Kidney (tissue), 14 donors: ENCODE data around the gene NPPA. TPM values are rescaled to one million over a fixed set of nuclear protein-coding genes. Genes with fewer than 3 reads are reported as not detected.

Experiments
- DNase-seq, 5 donors: peaks; one replicate each; pipeline ENCODE4 v3.0.0-alpha.2; 2013 to 2020
- FAIRE-seq: peaks from 2 replicates; lab custom pipeline; 2012; peaks lifted over from hg19 to GRCh38; lab: Jason Lieb, UNC
- H3K27ac ChIP-seq, 2 donors: one replicate each; pipeline ENCODE4 v1.7.0; 2013; ENCODE audit warnings: low read depth in 2 of 2, low read length in 2 of 2, inconsistent platforms in 1 of 2
- H3K27me3 ChIP-seq: one replicate; pipeline ENCODE4 v1.7.1; 2013; ENCODE audit warnings: low read length, inconsistent platforms; ENCODE audit not compliant: control insufficient read depth, insufficient read depth
- H3K36me3 ChIP-seq, 3 donors: one replicate each; pipeline versions ENCODE4 v1.7.0 to v1.7.1; 2013; ENCODE audit warnings: low read length in 3 of 3, control low read depth in 1 of 3, inconsistent platforms in 1 of 3; ENCODE audit not compliant: insufficient read depth in 3 of 3, control insufficient read depth in 2 of 3
- H3K4me1 ChIP-seq, 3 donors: one replicate each; pipeline versions ENCODE4 v1.7.0 to v1.7.1; 2013; ENCODE audit warnings: low read length in 3 of 3, inconsistent platforms in 1 of 3, low read depth in 1 of 3; ENCODE audit not compliant: control insufficient read depth in 2 of 3, insufficient read depth in 2 of 3
- H3K4me3 ChIP-seq, 3 donors: one replicate each; pipeline versions ENCODE4 v1.7.0 to v1.8.1; 2013; ENCODE audit warnings: low read length in 3 of 3, control low read depth in 1 of 3, inconsistent platforms in 1 of 3
- H3K9ac ChIP-seq, 3 donors: one replicate each; pipeline versions ENCODE4 v1.7.0 to v1.7.1; 2013; ENCODE audit warnings: low read length in 3 of 3, control low read depth in 1 of 3, inconsistent platforms in 1 of 3
- H3K9me3 ChIP-seq, 3 donors: one replicate each; pipeline versions ENCODE4 v1.7.0 to v1.7.1; 2013; ENCODE audit warnings: low read length in 3 of 3, control low read depth in 1 of 3, inconsistent platforms in 1 of 3; ENCODE audit not compliant: control insufficient read depth in 2 of 3, insufficient read depth in 1 of 3
- intact Hi-C: fragments of 100-400 bp; cut with DNase I; formaldehyde crosslinking; loops from one replicate; pipeline ENCODE4 v1.11.1; 2022
- polyA plus RNA-seq: library from polyadenylated mRNA; stranded (reverse); fragments of 350-450 nt; fragmentation: Illumina TruSeq; extraction: RNeasy Lipid Tissue Mini Kit (QIAGEN cat#74804); gene quantifications from one replicate; pipeline ENCODE4 v1.2.3, GENCODE V29; 2014; ENCODE audit warnings: low read depth, low replicate concordance; ENCODE audit not compliant: insufficient read depth
- total RNA-seq: library from RNA; stranded (reverse); fragmentation: NEBNext Ultra II Directional; extraction: Animal tissue kit (Norgen Biotek cat#: 25700); gene quantifications from one replicate; pipeline ENCODE4 v1.2.1, GENCODE V29; 2021
- TF ChIP-seq, protein P1 (sequence below): IDR thresholded peaks from 3 replicates; pipeline ENCODE4 v1.5.1; 2012; ENCODE audit warnings: mild to moderate bottlenecking, moderate library complexity, borderline replicate concordance; ENCODE audit not compliant: insufficient read depth; ENCODE audit errors: extremely low read depth
- donor health status: control.
- donor health status: control.
- donor health status: control.
- donor health status: control.
- donor health status: control.
- donor health status: DM: yes; HTN: yes; CAD: no.
- donor health status: Normal renal cell carcinoma (clear cell type).

NPPA gene
- total and polyA plus RNA-seq, 2 donors from 2014 or later, result 0.50 TPM; not detected in 1

DNA sequence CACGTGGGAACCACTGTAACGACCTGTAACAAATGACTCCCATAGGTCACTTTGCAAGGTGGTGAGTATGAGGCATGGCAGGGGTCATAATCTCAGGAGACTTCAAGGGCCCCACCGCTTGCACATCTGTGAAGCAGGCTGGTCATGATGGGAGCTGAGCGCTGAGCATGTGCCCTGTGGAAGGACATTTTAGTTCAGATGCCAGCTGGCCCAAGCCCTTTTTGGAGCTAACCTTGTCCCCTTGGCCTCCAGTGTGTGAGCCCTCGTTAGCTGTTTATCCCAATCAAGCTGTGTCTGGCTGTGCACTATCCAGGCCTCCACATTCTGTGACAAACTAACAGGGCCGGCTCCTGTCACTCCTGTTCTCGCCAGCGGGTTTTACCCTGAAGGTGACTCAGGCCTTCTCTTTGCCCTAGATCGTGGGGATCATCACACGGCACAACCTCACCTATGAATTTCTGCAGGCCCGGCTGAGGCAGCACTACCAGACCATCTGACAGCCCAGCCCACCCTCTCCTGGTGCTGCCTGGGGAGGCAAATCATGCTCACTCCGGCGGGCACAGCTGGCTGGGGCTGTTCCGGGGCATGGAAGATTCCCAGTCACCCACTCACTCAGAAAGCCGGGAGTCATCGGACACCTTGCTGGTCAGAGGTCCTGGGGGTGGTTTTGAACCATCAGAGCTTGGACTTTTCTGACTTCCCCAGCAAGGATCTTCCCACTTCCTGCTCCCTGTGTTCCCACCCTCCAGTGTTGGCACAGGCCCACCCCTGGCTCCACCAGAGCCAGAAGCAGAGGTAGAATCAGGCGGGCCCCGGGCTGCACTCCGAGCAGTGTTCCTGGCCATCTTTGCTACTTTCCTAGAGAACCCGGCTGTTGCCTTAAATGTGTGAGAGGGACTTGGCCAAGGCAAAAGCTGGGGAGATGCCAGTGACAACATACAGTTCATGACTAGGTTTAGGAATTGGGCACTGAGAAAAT, 7.6 kb downstream of the NPPA start:
- H3K4me3 ChIP-seq, result no peak overlapping the region
- H3K36me3 ChIP-seq, result peaks cover 13 to 62% (median 59%) of the 10 kb centered on the region in 3 donors
- DNase-seq, result peak in 1 of 5 donors; percentile 54
- TF ChIP-seq, protein P1, sequence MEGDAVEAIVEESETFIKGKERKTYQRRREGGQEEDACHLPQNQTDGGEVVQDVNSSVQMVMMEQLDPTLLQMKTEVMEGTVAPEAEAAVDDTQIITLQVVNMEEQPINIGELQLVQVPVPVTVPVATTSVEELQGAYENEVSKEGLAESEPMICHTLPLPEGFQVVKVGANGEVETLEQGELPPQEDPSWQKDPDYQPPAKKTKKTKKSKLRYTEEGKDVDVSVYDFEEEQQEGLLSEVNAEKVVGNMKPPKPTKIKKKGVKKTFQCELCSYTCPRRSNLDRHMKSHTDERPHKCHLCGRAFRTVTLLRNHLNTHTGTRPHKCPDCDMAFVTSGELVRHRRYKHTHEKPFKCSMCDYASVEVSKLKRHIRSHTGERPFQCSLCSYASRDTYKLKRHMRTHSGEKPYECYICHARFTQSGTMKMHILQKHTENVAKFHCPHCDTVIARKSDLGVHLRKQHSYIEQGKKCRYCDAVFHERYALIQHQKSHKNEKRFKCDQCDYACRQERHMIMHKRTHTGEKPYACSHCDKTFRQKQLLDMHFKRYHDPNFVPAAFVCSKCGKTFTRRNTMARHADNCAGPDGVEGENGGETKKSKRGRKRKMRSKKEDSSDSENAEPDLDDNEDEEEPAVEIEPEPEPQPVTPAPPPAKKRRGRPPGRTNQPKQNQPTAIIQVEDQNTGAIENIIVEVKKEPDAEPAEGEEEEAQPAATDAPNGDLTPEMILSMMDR, result no peak
- H3K4me1 ChIP-seq, result no peaks in the 10 kb centered on the region
- no peak for FAIRE-seq
- no peak overlapping the region for H3K27ac ChIP-seq
- no peaks in the 10 kb centered on the region for H3K9me3 ChIP-seq
- H3K27me3 ChIP-seq, result no peaks in the 10 kb centered on the region
- intact Hi-C loops, result loop anchor here (5.0 kb wide), 1 partner anchor 52 kb away; no protein-coding TSS in a partner anchor
- no peak overlapping the region for H3K9ac ChIP-seq

DNA sequence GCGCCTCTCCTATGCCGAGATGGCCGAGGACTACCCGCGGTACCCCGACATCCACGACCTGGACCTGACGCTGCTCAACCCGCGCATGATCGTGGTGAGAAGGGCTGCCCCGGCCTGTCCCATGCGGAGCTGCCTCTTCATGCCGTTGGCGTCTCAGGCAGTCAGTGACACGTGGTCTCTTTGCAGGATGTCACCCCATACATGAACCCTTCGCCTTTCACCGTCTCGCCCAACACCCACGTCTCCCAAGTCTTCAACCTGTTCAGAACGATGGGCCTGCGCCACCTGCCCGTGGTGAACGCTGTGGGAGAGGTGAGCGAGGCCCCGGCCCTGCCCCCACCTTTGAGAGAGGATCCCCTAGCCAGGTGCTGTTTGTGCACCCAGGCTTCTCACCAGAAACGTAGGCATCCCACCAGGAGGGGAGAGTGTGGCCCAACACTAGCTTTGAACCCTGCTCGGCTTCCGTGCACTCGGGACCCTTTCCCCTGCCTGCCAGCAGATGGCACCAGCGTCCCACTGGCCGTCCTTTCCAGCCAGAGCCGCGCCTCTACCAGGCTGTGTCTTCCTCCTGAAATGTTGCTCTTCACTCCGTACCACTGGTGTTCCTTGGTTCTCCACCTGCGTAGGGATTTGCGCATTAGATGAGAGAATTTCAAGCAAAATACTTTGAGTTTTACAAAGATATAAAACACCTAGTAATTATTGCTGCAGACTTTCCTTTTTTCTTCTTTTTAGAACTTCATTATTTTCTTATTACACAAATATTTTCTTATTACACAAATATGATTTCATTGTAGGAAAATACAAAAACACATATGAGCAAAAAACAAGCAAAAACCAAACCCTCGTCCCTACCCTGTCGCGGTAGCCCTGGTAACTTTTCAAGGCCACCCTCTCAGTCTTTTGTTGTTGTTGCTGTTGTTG, 9.0 kb downstream of the NPPA start:
- Histone ChIP-seq H3K27me3 (no peaks in the 10 kb centered on the region), H3K27ac (no peak overlapping the region), H3K4me3 (no peak overlapping the region), H3K9ac (no peak overlapping the region), H3K9me3 (no peaks in the 10 kb centered on the region), H3K36me3 (peaks cover 16 to 70% (median 61%) of the 10 kb centered on the region in 3 donors), H3K4me1 (no peaks in the 10 kb centered on the region)
- no peak for FAIRE-seq
- TF ChIP-seq, protein P1, result peak; percentile 91
- peak; percentile 57 to 90 (median 72) for DNase-seq
- intact Hi-C loops, result loop anchor here (5.0 kb wide), 1 partner anchor 54 kb away; no protein-coding TSS in a partner anchor

DNA sequence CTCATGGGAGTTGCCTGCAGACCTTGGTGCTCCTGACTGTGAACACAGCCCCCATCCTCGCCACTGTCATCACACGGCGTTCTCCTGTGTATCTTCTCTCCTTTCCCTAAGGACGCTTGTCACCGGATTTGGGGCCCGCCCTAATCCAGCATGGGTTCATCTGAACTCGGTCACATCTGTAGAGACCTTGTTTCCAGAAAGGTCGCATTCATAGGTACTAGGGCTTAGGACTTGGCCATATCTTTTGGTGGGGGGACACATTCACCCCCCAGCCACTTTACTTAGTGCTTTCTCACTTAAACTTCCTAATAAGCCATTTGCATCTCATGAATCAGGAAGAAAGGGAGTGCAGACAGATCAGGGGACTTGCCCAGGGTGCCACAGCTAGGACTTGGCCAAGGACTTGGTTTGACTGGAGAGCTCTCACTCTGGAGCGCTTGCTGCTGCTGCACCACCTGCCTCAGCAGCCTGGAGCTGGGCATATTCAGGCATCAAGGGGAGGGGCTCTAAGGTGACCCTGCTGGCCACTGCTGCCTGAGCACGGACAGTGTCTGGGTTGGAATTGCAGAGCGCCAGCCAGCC, 9.7 kb downstream of the NPPA start:
- Histone ChIP-seq H3K9me3 (no peaks in the 10 kb centered on the region), H3K4me1 (no peaks in the 10 kb centered on the region), H3K27ac (no peak overlapping the region), H3K27me3 (no peaks in the 10 kb centered on the region), H3K36me3 (peaks cover 16 to 76% (median 66%) of the 10 kb centered on the region in 3 donors), H3K4me3 (no peak overlapping the region), H3K9ac (no peak overlapping the region)
- DNase-seq, result no peak
- TF ChIP-seq, protein P1, result no peak
- FAIRE-seq, result no peak
- intact Hi-C loops, result loop anchor here (5.0 kb wide), 1 partner anchor 54 kb away; no protein-coding TSS in a partner anchor
